Aorta (tissue), 5 donors: ENCODE measurements around the gene TKT. TPM values are rescaled to one million over a fixed set of nuclear protein-coding genes. Genes with fewer than 3 reads are reported as not detected.

Experiments used
- ATAC-seq: fragments of 200-7000 bp; cut with Tn5 transposase; one replicate; pipeline ENCODE4 v1.9.1; 2022; ENCODE audit warnings: moderate library complexity; ENCODE audit not compliant: low FRiP score
- DNase-seq, 2 donors: peaks; one replicate each; pipeline ENCODE4 v3.0.0-alpha.2; 2020
- H3K27ac ChIP-seq, 2 donors: one replicate each; pipeline ENCODE4 v1.5.1; 2013; ENCODE audit warnings: low read length in 2 of 2, mild to moderate bottlenecking in 2 of 2, moderate library complexity in 2 of 2, control low read depth in 1 of 2, inconsistent platforms in 1 of 2, low read depth in 1 of 2
- H3K27me3 ChIP-seq, 2 donors: one replicate each; pipeline ENCODE4 v1.6.1; 2013; ENCODE audit warnings: control low read depth in 1 of 2, low read length in 1 of 2, mild to moderate bottlenecking in 1 of 2, moderate library complexity in 1 of 2; ENCODE audit not compliant: insufficient read depth in 2 of 2, control insufficient read depth in 1 of 2
- H3K36me3 ChIP-seq, 2 donors: one replicate each; pipeline ENCODE4 v1.6.1; 2013; ENCODE audit warnings: control low read depth in 1 of 2, low read length in 1 of 2, mild to moderate bottlenecking in 1 of 2; ENCODE audit not compliant: insufficient read depth in 2 of 2, control insufficient read depth in 1 of 2
- H3K4me1 ChIP-seq, 2 donors: one replicate each; pipeline ENCODE4 v1.6.1; 2013; ENCODE audit warnings: low read length in 2 of 2, control low read depth in 1 of 2, mild to moderate bottlenecking in 1 of 2, moderate library complexity in 1 of 2; ENCODE audit not compliant: insufficient read depth in 2 of 2, control insufficient read depth in 1 of 2
- H3K4me3 ChIP-seq, 2 donors: one replicate each; pipeline ENCODE4 v1.5.1; 2013; ENCODE audit warnings: low read length in 2 of 2, control low read depth in 1 of 2, mild to moderate bottlenecking in 1 of 2
- H3K9me3 ChIP-seq: one replicate; pipeline ENCODE4 v1.6.1; 2013; ENCODE audit warnings: mild to moderate bottlenecking, low read length; ENCODE audit not compliant: control insufficient read depth
- whole genome bisulfite sequencing, 2 donors: extraction: QIAGEN DNeasy Blood & Tissue Kit; methylation state at CpG; one replicate each; pipeline ENCODE4 v1.1.7; 2013; 5-methylcytosine and 5-hydroxymethylcytosine counted together
- intact Hi-C, 2 donors: fragments of 100-400 bp; cut with DNase I; formaldehyde crosslinking; loops; one replicate each; pipeline versions ENCODE4 v1.14.2 to v1.15.0; 2022
- polyA plus RNA-seq, 2 donors: library from polyadenylated mRNA; stranded (reverse); fragments of 200-250 nt; gene quantifications; one replicate each; pipeline ENCODE4 v1.2.3, GENCODE V29; 2013
- total RNA-seq, 2 donors: library from RNA; stranded (reverse); fragmentation: NEBNext Ultra II Directional; extraction: Animal tissue kit (Norgen Biotek cat#: 25700); gene quantifications; one replicate each; pipeline ENCODE4 v1.2.1, GENCODE V29; 2021
- donor health status: healthy with polysubstance abuse.
- donor health status: Bipolar disorder and iron deficiency.
- donor health status: DM: no; HTN: no; CAD: no.
- donor health status: DM: no; HTN: no; CAD: no.
- donor health status: DM: yes; HTN: yes; CAD: no.

The TKT gene
- total and polyA plus RNA-seq, 4 donors = 92.4 to 208 (median 146) TPM

DNA sequence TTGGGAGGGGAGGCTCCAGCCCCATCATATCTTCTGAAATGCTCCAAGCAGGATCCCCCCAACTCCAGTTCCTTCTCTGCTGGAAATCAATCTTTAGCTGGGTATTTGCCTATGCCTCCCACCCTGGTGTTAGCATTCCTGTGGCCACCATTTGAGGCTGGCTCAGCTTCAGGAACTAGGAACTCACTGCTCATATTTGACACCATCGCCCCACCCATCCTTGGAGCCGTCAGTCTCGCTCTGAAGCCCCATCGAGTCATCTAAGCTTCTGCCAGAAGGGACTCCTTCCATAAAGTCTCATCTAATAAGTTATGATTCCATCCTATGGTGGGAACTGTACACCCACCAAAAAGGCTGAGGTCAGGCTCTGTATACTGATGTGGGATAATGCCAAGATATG, 68.4 kb downstream of the TKT start:
- intact Hi-C loops = loop anchor here in 1 of 2 donors (2.0 kb wide), 1 partner anchor 19 kb away; no protein-coding TSS in a partner anchor
- DNase-seq = no peak
- ATAC-seq = no peak
- Histone ChIP-seq H3K27ac (no peak overlapping the region), H3K4me1 (no peaks in the 10 kb centered on the region), H3K36me3 (peaks cover 0 to 15% of the 10 kb centered on the region in 2 donors), H3K4me3 (no peak overlapping the region), H3K9me3 (no peaks in the 10 kb centered on the region), H3K27me3 (no peaks in the 10 kb centered on the region)
- WGBS, 2 donors = 79 to 83% methylated on average over 4 of the region's 4 CpGs

DNA sequence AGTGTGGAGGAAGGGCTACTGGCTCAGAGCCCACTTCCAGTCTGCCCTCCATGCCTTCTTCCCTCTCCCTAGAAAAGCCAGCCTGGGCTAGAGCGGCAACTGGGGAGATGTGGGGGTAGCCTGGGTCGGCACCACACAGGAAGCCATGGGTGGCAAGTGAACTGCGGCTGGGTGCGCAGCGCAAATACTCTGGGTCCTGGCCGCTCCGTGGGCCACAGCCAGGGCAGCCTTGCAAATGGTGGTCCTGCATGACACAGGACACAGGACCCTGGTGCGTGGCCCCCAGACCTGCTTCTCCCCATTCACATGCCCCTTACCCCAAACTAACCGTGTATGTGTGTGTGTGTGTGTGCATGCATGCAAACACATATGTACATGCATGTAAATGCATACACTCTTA, 69.1 kb downstream of the TKT start:
- H3K9me3 ChIP-seq = no peaks in the 10 kb centered on the region
- intact Hi-C loops = loop anchor here in 1 of 2 donors (2.0 kb wide), 1 partner anchor 18 kb away; no protein-coding TSS in a partner anchor
- ATAC-seq (no peak), DNase-seq (no peak)
- peaks cover 0 to 15% of the 10 kb centered on the region in 2 donors for H3K36me3 ChIP-seq
- H3K4me3 ChIP-seq = no peak overlapping the region
- H3K27me3 ChIP-seq = no peaks in the 10 kb centered on the region
- no peaks in the 10 kb centered on the region for H3K4me1 ChIP-seq
- no peak overlapping the region for H3K27ac ChIP-seq
- WGBS, 2 donors = 96 to 99% methylated on average over 9 of the region's 9 CpGs

DNA sequence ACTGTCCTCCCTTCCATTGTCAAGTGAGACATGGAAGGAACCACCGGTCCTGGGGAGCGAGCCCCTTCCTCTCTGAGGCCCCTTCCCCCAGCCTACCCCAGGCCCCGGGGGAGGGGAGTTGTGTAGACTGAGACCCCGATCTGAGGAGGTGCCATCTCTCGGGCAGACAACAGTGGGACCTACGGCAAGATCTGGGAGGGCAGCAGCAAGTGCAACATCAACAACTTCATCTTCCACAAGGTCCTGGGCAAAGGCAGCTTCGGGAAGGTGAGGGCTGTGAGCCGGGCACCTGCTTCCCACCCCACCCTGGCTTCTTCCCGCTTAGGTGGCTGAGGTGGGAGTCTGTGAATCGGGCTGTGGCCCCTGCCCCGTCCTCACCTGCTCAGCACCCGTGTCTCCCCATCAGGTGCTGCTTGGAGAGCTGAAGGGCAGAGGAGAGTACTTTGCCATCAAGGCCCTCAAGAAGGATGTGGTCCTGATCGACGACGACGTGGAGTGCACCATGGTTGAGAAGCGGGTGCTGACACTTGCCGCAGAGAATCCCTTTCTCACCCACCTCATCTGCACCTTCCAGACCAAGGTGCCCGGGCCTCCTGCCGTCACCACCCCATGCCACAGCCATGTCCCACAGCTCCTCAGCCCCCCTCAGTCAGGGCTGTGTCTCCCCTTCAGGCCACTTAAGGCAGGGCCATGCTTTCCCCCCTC, 69.9 kb downstream of the TKT start:
- WGBS, 2 donors = 87 to 94% methylated on average over 18 to 20 of the region's 20 CpGs
- intact Hi-C loops = loop anchor here in 1 of 2 donors (2.0 kb wide), 1 partner anchor 17 kb away; no protein-coding TSS in a partner anchor
- no peaks in the 10 kb centered on the region for H3K4me1 ChIP-seq
- H3K27me3 ChIP-seq = no peaks in the 10 kb centered on the region
- H3K9me3 ChIP-seq = no peaks in the 10 kb centered on the region
- H3K36me3 ChIP-seq = peaks cover 0 to 22% of the 10 kb centered on the region in 2 donors
- H3K27ac ChIP-seq = no peak overlapping the region
- DNase-seq = no peak
- no peak for ATAC-seq
- no peak overlapping the region for H3K4me3 ChIP-seq

DNA sequence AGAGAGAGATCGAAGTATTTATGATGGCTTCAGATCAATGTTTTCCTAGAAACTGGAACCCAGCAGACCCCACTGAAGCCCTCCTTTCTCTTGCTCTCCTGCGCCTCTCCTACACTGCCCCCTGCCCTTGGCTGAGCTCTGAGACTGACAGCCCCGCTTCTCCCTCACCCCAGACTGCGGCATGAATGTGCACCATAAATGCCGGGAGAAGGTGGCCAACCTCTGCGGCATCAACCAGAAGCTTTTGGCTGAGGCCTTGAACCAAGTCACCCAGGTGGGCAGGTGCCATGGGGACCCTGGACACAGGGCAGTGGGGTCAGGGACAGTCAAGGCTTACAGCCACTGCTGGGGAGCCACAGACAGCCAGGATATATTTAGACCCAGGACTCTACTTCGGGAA, 71.1 kb downstream of the TKT start:
- Histone ChIP-seq H3K4me1 (no peaks in the 10 kb centered on the region), H3K27ac (no peak overlapping the region), H3K4me3 (no peak overlapping the region), H3K27me3 (no peaks in the 10 kb centered on the region), H3K36me3 (peaks cover 0 to 21% of the 10 kb centered on the region in 2 donors), H3K9me3 (no peaks in the 10 kb centered on the region)
- intact Hi-C loops = no loop called here
- WGBS, 2 donors = 91 to 96% methylated on average over 7 of the region's 7 CpGs
- DNase-seq = no peak
- no peak for ATAC-seq

DNA sequence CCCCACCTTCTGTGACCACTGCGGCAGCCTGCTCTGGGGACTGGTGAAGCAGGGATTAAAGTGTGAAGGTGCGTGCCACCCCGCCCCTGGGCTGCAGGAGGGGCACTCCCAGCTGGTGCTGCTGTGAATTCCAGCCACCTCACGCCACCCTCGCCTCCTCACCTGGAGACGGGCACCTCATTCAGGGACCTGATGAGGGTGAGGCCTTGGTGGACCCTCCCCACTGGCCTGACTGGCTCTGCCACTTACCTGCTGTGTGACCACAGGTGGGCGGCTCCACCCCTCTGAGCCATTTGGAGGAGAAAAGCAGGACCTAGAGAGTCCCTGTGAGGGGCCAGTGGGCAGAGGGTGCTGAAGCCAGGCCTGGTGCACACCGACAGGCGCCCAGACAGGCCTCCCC, 72.3 kb downstream of the TKT start:
- H3K4me3 ChIP-seq = no peak overlapping the region
- no peaks in the 10 kb centered on the region for H3K27me3 ChIP-seq
- DNase-seq (no peak), ATAC-seq (no peak)
- peaks cover 0 to 21% of the 10 kb centered on the region in 2 donors for H3K36me3 ChIP-seq
- no peaks in the 10 kb centered on the region for H3K4me1 ChIP-seq
- H3K27ac ChIP-seq = no peak overlapping the region
- intact Hi-C loops = no loop called here
- WGBS, 2 donors = 93 to 97% methylated on average over 9 of the region's 9 CpGs
- H3K9me3 ChIP-seq = no peaks in the 10 kb centered on the region

DNA sequence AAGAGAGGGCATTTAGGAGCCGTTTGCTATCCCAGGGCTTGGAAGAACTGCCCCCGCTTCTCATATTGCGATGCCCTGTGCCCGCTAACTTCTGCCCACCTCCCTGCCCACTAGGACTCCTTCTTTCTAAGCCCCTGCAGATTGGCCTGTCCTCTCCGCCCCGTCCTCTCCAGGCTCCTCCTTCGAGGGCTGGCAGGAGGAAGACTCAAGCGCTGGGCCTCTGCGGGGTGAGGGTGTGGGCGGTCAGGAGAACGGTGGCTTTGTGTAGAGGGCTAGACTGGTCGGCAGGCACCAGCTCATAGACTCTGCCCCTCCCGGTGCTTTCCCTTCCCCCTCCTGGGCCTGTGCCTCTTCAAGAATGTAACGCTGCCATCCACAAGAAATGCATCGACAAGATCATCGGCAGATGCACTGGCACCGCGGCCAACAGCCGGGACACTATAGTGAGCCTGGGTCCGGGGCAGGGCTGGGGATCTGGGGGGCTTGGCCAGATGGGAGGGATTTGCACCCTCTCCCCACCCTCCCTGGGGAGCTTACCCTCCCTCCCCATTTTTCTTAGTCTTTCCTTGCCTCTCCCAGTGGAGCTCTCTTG, 73.0 kb downstream of the TKT start:
- H3K9me3 ChIP-seq = no peaks in the 10 kb centered on the region
- no peaks in the 10 kb centered on the region for H3K4me1 ChIP-seq
- DNase-seq (no peak), ATAC-seq (no peak)
- H3K36me3 ChIP-seq = peaks cover 0 to 21% of the 10 kb centered on the region in 2 donors
- no peak overlapping the region for H3K27ac ChIP-seq
- no peak overlapping the region for H3K4me3 ChIP-seq
- no peaks in the 10 kb centered on the region for H3K27me3 ChIP-seq
- intact Hi-C loops = no loop called here
- 84 to 85% methylated on average over 20 of the region's 20 CpGs for WGBS, 2 donors

DNA sequence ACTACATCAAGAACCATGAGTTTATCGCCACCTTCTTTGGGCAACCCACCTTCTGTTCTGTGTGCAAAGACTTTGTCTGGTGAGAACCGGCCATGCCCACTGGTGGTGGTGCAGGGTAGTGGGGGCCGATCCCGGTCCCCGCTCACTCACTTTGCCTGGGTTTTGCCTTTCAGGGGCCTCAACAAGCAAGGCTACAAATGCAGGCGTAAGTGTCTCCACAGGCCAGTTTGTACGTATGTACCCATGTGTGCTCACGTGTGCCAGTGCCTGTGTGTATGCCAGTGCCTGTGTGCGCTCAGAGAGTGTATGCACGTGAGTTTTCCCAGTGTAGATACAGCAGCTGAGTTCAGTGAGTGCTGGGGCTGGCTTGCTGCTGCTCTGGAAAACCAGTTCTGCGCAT, 74.3 kb downstream of the TKT start:
- Histone ChIP-seq H3K9me3 (no peaks in the 10 kb centered on the region), H3K4me3 (no peak overlapping the region), H3K36me3 (peaks cover 0 to 21% of the 10 kb centered on the region in 2 donors), H3K4me1 (no peaks in the 10 kb centered on the region), H3K27ac (no peak overlapping the region), H3K27me3 (no peaks in the 10 kb centered on the region)
- intact Hi-C loops = no loop called here
- ATAC-seq = no peak
- WGBS, 2 donors = 94% methylated on average over 11 of the region's 11 CpGs
- no peak for DNase-seq

DNA sequence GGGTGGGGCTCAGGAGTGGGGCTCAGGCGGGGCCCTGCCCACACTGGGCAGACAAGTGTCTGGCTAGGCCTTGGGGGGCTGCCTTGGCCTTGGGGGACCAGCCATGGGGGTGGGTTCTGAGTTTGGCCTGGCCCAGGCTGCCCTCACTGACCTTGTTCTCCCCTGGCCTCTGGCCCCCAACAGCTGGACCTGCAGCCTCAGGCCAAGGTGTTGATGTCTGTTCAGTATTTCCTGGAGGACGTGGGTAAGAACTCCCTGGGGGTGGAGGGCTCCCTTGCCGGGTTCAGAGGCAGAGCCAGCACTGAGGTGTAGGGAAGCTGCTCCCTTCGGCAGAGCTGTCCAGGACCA, 74.8 kb downstream of the TKT start:
- 74 to 79% methylated on average over 4 of the region's 4 CpGs for WGBS, 2 donors
- Histone ChIP-seq H3K27ac (no peak overlapping the region), H3K36me3 (peaks cover 0 to 18% of the 10 kb centered on the region in 2 donors), H3K4me3 (no peak overlapping the region), H3K9me3 (no peaks in the 10 kb centered on the region), H3K4me1 (no peaks in the 10 kb centered on the region), H3K27me3 (no peaks in the 10 kb centered on the region)
- DNase-seq (no peak), ATAC-seq (no peak)
- intact Hi-C loops = no loop called here
